HUDEP-2 (cell line): Measurements from ENCODE around the gene ASB18.
"Not testable (repeated sequence)": the region's sequence is repeated elsewhere in the genome, so short reads cannot be mapped to it uniquely, and the experiment has no call there.

Experiments used
- DNase-seq, 76 experiments: peaks; one replicate each; lab custom pipeline; 2025; ENCODE audit not compliant: unreplicated experiment in 76 of 76; lab: John Stamatoyannopoulos, UW

ASB18 gene

DNA sequence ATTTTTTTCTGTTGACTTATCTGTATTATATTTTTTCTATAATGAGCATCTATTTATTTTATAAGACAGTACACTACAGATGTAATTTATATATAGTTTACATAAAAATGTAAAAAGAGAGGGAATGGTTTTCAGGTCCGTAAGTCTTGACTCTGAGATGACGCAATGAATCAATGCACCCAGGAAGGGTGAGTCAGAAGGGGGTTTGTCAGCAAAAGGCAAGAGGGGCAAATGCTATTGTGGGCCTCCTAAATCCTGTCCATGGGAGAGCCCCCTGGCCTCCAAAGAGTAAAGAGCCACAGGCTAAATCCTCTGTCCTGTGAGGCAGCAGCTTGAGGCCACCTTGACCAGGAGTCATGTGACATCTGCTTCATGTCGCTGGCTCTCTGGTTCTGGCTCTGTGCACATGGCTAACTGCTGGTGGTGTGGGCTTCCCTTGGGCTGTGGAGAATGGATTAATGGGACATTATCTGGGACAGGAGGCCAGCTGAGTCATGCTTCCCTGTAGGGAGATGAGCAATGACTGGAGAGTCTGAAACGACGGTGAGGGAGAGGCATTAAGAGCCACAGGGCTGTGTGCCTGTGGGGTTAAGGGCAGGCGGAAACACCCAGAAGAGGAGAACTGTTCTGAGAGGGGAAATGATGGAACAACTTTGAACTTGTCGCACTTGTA is 22.8 kb upstream of the ASB18 start:
- no peak for DNase-seq

DNA sequence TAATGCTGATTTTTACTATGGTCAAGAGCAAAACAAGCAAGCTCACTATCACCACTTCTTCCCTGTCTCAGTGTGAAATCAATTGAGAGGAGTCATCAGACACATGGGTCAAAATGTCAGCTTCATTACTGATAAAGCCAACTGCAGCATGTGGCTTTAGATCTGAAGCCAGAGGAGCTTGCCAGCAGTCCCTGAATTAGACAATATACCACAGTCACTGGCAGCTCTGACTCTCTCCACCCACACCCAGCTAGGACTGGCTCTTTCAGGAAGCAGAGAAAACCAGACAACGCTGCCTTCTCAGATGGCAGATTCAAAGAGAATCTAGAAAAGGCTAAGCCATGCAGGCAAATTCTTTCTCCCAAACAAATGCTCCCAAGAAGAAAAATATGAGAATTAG is 20.0 kb upstream of the ASB18 start:
- DNase-seq: no peak

DNA sequence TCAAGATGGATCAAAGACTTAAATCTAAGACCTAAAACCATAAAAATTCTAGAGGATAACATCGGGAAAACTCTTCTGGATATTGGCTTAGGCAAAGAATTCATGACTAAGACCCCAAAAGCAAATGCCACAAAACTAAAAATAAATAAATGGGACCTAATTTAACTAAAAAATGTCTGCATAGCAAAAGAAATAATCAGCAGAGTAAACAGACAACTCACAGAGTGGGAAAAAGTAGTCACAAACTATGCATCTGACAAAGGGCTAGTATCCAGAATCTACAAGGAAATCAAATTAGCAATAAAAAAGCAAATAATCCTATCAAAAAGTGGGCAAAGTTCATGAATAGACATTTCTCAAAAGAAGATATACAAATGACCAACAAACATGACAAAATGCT is 18.2 kb upstream of the ASB18 start:
- no peak for DNase-seq

DNA sequence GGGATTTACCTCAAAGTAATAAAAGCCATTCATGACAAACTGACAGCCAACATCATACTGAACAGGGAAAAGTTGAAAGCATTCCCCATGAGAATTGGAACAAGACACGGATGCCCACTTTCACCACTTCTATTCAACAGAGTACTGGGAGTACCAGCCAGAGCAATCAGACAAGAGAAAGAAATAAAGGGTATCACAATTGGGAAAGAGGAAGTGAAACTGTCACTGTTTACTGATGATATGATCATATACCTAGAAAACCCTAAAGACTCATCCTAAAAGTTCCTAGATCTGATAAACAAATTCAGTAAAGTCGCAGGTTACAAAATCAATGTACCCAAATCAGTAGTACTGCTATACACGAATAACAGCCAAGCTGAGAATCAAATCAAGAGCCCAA is 17.2 kb upstream of the ASB18 start:
- no peak for DNase-seq

DNA sequence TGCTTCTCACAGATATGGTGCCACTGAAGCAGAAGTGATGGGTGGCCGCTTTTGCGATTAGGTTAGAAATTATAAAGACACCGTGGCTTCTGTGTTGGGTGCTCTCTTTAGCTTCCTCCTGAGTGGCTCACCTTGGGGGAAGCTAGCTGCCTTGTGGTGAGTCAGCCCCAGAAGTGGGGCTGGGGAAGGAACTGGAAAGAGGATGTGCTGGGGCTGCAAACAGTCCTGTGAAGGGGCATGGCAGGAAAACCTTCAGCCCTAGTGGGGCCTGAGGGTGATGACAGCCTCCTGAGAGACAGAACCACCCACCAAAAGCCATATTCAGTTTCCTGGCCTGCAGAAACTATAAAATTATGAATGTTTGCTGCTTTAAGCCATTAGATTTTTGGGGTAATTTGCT is 8.9 kb upstream of the ASB18 start:
- no peak for DNase-seq

DNA sequence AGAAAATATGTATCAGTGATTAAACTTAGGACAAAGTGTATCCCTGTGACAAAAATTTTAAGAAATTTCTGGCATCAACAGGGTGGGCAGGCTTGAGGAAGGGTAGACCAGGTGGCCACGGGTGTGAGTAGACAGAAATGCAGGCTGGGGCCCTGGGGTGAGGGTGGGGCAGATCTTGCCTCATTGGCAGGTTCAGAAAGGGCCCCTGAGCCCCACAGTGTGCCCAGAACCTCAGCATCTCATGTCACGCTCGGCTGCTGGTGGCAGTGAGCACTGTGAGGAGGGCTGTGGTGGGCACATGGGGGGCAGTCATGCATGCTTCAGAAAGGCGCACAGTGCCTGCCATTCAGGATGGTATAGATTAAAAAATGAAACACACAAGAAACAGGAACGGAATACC is 7.6 kb upstream of the ASB18 start:
- DNase-seq: no peak

DNA sequence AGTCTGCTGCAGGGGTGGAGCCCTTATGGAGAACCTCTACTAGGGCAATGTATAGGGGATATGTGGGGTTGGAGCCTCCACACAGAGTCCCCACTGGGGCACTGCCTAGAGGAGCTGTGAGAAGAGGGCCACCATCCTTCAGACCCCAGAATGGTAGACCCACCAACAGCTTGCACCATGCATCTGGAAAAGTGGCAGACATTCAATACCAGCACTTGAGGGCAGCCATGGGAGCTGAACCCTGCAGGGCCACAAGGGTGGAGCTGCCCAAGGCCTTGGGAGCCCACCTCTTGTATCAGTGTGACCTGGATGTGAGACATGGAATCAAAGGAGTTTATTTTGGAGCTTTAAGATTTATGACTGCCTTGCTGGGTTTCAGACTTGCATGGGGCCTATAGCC is 5.7 kb upstream of the ASB18 start:
- DNase-seq: not testable (repeated sequence)

DNA sequence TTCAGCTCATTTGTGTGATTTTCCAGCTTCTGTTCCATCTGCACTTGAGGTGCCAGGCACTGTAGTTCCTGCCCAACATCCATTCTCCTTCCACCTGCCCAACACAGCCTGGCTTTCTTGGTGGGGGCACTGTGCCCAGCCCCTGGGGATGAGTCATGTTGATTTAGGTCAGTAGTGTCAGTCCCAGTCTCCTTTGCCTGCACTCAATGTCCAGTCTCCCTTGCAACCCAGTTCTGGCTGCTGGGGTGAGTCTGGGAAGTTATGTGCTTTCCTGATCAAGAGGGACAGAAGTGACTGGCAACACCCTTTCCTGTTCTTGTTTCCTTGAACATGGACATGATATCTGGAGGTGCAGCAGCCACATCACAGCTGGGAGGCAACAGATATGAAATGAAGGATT is 1.5 kb upstream of the ASB18 start:
- no peak for DNase-seq

DNA sequence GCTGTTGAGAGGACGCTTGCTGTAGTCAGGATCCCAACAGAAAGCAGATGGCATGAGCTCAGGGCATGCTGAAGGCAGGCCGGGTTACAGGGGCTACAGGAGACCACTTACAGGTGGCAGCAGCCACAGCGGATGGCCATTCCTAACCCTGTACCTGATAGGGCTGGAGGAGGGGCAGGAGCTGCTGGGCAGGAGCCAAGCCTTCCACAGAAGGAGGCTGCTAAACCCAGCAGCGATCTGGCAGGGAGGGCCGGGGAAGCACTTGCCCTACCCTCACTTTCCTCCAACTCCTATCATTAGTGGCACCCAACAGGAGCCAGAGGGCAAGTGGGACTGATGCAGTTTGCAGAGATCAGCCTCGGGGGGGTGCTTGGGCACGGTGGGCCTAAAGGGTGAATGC is 2.0 kb downstream of the ASB18 start:
- DNase-seq: no peak

DNA sequence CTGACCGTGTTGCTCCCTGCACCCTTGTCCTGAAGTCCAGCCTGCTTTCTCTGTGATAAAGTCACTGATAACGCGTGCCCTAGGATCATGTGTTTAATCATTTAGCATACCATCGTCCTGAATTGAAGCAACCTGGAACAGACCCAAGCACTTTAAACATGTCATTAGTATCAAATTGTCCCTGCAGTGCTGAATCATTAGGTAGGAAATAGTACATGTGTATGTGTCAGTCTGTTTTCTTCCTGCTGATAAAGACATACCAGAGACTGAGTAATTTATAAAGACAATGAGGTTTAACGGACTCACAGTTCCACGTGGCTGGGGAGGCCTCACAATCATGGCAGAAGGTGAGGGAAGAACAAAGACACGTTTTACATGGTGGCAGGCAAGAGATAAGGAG is 2.8 kb downstream of the ASB18 start:
- no peak for DNase-seq

DNA sequence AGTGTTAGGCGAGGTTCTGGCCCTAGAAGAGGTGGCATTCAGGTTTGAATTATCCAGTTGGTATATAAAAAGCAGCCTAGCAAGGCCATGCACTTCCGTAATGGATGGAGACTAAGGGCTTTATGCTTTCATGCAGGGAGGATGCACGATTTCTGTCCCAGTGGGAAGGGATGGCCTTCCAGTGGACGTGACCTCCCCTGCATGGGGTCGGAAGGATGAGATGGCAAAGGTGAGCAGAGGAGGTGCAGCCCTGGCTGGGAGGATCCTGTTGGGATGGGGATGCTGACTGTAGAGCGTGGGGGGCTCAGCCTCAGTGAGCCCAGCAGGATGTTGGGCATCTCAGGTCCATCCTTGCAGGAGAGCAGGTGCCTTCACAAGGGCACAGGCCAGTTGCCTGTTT is 4.8 kb downstream of the ASB18 start:
- DNase-seq: no peak

DNA sequence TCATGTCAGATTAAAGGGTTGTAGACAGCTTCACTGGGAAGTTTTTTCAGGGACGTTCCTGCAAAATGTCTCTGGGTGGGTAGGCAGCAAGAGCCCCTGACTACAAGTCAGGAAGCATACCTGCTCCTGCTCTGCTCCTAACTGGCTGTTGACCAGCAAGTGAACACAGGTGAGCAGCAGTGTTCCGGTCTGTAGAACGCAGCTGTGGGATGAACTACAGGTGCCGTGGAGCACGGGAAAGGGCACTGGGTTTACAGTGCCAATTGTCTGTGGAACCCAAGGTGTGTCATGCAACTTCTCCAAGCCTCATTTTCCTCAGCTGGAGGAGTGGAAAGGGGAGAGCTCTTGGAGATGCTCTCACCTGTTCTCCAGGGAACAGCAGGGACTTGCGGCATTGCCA is 6.6 kb downstream of the ASB18 start:
- no peak for DNase-seq

DNA sequence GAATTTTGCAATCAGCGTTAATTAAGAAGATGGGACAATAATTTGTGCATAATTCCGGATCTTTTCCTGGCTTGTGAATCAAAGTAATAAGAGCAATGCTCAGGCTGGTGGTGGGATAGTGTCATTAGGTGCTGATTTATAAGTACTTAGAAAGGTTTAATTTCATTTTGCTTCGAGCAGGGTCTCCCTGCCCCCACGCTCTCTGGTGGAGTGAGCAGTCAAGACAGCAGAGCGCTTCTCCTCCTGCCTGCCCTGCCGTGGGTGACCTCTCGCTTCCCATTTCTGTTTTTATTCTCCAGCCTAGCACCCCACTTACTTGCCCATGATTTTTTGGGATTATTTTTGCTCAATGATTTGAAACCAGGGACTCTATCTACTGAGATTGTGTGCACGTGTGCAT is 7.1 kb downstream of the ASB18 start:
- no peak for DNase-seq

DNA sequence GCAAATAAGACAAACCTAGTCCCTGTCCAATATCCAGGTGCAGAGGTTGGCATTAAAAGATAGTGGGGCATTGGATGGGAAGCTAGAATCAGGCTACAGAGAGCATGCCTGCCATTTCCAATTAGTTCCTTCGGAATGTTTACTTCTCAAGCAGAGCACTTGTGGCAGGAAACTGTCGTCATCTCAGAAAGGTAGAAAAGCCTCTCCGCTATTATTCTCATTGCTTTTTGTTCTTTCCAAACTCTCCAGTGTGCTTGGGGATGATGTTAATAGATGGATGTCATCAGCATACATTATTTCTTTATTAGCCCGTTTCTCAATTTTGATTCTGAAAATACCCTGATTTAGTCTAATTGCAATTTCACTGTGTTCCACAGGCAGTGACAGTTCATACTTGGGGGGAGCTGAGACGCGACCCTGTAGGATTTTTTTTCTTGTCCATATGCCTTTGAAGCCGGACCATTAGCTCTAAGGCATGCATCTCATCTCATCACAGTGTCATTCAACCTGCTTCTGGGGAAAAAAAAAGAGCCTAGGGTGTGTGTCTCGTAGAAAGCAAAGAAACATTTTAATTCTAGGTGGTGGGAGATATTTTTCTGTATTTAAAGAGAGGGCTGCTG is 7.7 kb downstream of the ASB18 start:
- DNase-seq: no peak

DNA sequence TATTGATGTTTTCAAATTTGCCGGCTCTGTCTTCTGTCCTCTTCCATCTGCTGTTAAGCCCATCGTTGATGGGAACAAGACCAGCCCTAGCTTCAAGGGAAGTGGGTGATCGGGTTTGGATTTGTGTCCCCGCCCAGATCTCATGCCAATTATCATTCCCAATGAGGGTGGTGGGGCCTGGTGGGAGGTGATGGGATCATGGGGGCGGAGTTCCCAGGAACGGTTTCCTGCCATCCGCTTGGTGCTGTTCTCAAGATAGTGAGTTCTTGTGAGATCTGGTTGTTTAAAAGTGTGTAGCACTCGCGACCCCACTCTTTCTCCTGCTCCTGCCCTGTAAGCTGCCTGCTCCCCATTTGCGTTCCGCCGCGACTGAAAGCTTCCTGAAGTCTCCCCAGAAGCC is 9.5 kb downstream of the ASB18 start:
- no peak for DNase-seq

DNA sequence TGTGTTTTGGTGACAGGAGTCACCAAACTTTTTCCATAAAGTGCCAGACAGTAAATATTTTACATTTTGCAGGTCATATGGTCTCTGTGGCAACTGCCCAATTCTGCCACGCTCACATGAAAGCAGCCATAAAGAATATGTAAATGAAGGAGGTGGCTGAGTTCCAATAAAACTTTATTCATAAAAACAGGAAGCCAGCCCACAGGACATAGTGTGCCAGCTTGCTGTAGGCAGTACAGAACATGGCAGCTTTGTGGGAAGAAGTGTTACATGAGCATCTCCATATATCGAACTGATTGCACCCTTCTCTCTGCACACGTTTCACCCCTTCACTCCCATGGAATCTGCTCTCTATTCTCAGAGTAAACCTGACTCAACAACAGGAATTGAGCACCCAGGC is 10.2 kb downstream of the ASB18 start:
- DNase-seq: no peak

DNA sequence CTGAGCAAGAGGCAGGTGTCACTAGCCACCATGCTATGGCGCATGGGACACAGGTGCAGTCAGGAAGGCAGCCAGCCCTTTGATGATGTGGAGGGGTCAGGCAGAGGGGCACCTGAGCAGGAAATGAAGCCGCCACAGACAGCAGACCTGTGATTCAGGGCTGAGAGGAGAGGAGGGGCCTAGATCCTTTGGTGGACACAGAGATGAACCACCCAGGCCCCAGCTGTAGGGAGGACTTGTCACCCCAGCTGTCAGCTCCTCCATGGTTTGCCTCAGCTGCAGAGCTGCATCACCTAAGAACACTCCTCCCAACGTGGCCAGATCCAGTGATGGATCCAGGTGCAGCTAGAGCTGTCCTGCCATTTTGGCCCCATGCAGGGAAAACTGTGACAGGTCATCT is 11.6 kb downstream of the ASB18 start:
- no peak for DNase-seq

DNA sequence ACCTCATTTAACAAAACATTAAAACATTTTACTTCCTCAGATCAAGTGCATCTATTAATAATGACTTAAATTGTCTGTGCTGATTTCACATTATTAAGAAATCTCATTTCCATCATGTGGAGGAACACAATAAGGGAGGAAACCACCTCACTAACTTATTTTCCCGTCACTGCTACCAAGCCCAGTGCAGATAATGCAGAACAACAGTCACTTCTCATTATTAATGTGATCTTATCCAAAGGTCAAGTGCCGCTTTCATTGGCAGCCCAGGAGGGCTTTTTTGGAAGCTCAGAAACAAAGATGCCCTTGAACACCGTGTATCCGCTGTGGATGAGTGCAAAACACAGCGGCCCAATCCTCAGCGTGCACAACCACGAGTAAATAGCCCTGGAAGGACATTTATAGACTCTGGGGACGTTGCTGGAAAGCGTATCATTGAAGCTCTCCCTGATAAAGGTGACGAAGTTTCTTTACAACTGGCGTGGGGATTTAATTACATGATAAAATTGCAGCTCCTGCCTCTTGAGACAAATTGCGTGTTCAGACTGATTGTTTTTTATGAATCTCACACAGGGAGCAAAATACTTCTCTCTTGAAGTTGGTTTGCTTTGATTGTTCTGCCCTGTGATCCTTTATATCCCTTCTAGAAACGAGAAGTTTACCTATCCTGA is 13.2 kb downstream of the ASB18 start:
- no peak for DNase-seq

DNA sequence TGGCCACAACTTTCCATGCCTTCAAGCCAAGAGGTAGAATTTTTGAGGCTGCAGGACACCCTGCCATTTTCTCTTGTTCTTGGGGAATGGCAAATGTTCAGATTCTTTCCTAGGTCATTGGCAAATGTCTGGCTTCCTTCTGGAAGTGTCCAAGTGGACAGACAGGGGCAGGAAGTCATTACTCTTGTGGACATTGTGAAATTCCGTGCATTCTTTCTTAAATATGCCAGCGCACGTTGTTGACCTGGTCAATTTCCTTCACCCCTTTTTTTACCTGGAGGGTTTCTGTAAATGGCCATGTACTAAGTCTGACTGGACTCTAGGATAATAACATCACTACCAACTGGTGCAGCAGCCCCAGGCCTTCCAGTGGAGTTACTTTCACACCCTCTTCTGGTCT is 13.9 kb downstream of the ASB18 start:
- DNase-seq: no peak

DNA sequence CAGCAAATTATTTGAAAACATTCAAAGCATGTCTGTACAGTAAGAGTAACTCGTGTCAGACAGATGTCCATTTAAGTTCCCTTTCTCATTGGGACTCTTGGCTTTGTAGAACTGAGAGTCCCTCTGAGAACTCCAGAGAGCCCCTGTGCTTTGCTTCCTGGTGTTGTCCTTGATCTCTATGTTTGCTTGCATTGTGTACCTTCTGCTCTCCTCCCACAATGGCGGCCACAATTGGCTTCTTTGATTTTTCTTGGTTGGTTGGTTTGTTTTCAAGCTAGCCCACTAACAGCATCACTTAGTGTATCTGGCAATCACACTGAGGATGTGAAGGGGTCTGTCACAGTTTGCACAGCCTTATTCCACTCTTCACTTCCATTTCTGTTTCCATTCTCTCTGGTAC is 15.1 kb downstream of the ASB18 start:
- DNase-seq: no peak

DNA sequence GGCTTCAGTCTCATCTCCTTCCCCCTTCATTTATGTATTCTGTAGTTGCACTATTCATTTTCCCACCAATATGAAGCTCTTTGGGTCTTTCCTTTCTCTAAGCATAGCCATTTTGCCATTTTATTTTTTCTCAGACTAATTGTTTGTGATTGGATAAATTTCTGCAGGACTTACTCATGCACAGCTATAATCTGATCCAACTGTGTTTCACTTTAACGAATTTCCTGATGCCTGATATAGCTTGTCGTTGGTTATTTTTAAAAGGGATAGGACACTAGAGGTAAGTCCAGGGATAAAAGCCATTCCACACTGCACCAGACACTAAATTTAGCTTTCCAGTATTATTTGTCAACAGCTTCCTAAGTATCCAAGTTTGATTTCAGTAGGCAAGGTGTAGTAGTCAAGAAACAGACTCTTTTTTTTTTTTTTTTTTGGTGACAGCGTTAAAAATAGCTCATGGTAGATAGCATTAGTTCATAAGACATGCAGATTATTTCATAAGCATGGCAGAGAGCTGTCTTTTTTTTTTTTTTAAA is 17.4 kb downstream of the ASB18 start:
- no peak for DNase-seq

DNA sequence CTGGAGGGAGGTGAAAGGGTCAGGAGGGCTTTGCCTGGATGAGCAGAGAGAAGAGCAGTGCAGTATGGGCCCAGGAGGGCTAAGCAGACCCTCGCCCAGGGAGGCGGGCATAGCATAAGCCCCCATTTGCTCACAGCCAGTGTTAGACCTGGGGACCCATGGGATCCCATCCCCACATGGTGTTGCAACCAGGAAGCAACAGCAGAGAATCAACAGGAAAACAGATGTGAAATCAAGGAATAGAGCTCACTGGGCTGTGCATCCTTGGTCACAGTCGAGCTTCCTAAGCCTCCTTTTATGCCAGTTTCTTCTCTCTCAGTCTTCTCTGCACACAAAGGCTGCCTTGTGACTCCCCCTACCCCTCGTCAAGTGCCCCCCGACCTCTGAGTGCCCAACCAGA is 19.9 kb downstream of the ASB18 start:
- no peak for DNase-seq
